ENCODE results near the gene SAFB. TPM values are rescaled to one million over a fixed set of nuclear protein-coding genes. Genes with fewer than 3 reads are reported as not detected.

The SAFB gene
- total and polyA plus RNA-seq, 9 donors, result 64.1 to 108 (median 75.2) TPM

DNA sequence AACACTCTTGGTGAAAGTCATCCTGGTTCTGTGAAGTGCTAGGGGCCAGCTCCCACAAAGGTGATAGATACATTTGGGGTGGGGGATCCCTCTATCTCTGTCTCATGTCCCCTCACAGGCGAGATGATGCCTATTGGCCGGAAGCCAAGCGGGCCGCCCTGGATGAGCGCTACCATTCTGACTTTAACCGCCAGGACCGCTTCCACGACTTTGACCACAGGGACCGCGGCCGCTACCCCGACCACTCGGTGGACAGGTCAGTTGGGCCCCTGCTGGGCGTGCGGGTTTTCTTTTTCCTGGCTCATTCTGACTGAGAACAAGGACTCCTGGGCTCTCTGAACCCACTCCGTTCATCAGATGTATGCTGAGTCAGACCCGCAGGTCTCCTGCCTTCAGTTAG, 41.0 kb downstream of the SAFB start:
- no peaks in the 10 kb centered on the region for H3K9me3 ChIP-seq
- H3K36me3 ChIP-seq, result no peaks in the 10 kb centered on the region
- H3K27me3 ChIP-seq, result no peaks in the 10 kb centered on the region
- intact Hi-C loops (cut with DNase I), result no loop called here
- WGBS, 3 donors, result 89 to 92% (median 92%) methylated on average over 17 of the region's 17 CpGs
- DNase-seq, result no peak
- TF ChIP-seq, protein P1, sequence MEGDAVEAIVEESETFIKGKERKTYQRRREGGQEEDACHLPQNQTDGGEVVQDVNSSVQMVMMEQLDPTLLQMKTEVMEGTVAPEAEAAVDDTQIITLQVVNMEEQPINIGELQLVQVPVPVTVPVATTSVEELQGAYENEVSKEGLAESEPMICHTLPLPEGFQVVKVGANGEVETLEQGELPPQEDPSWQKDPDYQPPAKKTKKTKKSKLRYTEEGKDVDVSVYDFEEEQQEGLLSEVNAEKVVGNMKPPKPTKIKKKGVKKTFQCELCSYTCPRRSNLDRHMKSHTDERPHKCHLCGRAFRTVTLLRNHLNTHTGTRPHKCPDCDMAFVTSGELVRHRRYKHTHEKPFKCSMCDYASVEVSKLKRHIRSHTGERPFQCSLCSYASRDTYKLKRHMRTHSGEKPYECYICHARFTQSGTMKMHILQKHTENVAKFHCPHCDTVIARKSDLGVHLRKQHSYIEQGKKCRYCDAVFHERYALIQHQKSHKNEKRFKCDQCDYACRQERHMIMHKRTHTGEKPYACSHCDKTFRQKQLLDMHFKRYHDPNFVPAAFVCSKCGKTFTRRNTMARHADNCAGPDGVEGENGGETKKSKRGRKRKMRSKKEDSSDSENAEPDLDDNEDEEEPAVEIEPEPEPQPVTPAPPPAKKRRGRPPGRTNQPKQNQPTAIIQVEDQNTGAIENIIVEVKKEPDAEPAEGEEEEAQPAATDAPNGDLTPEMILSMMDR (IDR thresholded peaks at IDR 0.05), result no peak
- TF ChIP-seq EP300 (IDR thresholded peaks at IDR 0.05), result no peak
- no peak for TF ChIP-seq POLR2A (IDR thresholded peaks at IDR 0.05)
- H3K4me3 ChIP-seq, result no peak overlapping the region
- no peak overlapping the region for H3K27ac ChIP-seq
- H3K4me1 ChIP-seq (ENCODE audit: insufficient read depth), result no peaks in the 10 kb centered on the region

DNA sequence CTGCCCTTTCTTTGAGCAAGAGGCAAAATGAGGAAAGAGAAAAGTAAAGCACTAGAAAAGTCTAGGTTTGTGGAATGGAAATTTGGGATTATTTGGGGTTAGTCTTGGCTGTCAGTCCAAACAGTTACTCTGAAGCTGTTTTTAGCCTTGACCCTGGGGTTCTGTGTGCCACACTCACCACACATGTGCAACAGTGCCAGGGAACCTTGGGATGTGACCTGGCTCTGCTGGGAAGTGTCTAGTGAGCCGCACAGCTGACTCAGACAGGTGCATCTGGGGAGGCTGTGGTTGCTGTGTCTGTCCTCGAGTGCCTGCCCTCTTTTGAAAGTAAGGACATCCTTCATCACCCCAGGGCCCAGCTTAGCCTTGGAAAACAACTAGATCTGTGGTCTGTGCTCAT, 41.6 kb downstream of the SAFB start:
- no peaks in the 10 kb centered on the region for H3K4me1 ChIP-seq (ENCODE audit: insufficient read depth)
- no peaks in the 10 kb centered on the region for H3K9me3 ChIP-seq
- H3K27ac ChIP-seq, result no peak overlapping the region
- WGBS, 3 donors, result 65 to 83% (median 74%) methylated on average over 2 of the region's 2 CpGs
- DNase-seq, result no peak
- no peaks in the 10 kb centered on the region for H3K36me3 ChIP-seq
- H3K4me3 ChIP-seq, result no peak overlapping the region
- H3K27me3 ChIP-seq, result no peaks in the 10 kb centered on the region
- intact Hi-C loops (cut with DNase I), result no loop called here
- no peak for TF ChIP-seq EP300 (IDR thresholded peaks at IDR 0.05)
- TF ChIP-seq POLR2A (IDR thresholded peaks at IDR 0.05), result no peak
- TF ChIP-seq, protein P1 (IDR thresholded peaks at IDR 0.05), result no peak

DNA sequence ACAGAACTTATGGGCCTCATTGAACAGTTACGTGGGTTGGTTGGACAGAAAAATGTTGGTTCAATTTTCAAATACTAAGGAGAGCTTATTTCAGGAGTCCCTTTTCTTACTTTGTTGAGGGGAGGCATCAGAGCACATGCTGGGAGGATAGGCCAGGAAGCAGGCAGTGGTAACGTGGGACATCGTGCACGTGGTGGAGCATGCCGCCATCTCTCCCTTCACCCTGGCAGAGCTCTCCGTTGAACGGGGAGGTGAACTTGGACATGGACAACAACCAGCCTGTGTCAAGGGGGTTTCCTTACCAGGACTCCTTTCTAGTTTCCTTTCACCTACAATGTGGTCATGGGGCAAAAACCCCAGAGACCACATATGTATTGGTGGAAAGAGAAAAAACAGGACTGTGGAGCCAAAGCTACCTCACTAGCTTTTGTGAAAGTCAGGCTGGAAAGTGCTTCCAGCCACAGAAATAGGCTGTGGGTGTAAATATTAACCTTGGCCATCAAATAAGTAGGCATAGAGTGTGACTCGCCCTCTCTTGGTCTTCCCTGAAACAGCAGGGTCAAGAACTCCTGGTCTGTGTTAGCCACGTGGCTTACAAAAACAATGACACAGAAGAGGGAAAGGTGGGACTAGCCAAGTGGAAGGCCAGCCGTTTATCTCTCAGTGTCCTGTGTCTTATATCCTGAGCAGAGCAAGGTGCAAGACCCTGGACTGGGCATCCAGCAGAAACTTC, 43.1 kb downstream of the SAFB start:
- Histone ChIP-seq H3K9me3 (no peaks in the 10 kb centered on the region), H3K4me1 (ENCODE audit: insufficient read depth) (no peaks in the 10 kb centered on the region), H3K27ac (no peak overlapping the region), H3K27me3 (no peaks in the 10 kb centered on the region), H3K36me3 (no peaks in the 10 kb centered on the region), H3K4me3 (no peak overlapping the region)
- DNase-seq, result no peak
- intact Hi-C loops (cut with DNase I), result no loop called here
- TF ChIP-seq, protein P1 (IDR thresholded peaks at IDR 0.05), result no peak
- no peak for TF ChIP-seq EP300 (IDR thresholded peaks at IDR 0.05)
- no peak for TF ChIP-seq POLR2A (IDR thresholded peaks at IDR 0.05)
- 66 to 71% (median 71%) methylated on average over 10 of the region's 10 CpGs for WGBS, 3 donors

DNA sequence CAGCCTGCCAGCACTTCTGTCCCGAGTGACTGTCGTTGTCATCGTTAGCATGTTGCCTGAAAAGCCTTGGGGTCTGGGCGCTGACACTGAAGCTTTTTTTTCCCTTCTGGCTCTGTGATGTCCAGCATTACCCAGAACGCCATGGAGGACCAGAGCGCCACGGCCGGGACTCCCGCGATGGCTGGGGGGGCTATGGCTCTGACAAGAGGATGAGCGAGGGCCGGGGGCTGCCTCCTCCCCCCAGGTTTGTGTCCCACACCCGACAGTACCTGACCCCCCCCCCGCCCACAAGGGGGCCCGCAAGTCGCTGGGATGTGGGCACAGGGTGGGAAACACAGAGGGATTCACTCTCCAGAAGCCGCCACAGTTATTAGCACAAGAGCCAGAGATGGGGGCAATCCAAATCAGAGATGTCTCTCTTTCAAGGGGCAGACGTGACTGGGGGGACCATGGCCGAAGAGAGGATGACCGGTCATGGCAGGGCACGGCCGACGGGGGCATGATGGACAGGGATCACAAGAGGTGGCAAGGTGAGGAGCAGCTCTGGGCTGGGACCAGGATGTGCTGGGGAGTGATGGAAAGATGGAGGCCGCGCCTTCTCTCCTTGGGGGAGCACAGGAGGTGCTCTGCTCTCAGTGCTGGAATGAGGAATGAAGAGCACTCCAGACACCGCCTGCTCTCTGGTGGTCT, 44.2 kb downstream of the SAFB start:
- Histone ChIP-seq H3K4me3 (no peak overlapping the region), H3K9me3 (no peaks in the 10 kb centered on the region), H3K4me1 (ENCODE audit: insufficient read depth) (no peaks in the 10 kb centered on the region), H3K27ac (no peak overlapping the region), H3K36me3 (no peaks in the 10 kb centered on the region), H3K27me3 (no peaks in the 10 kb centered on the region)
- TF ChIP-seq, protein P1 (IDR thresholded peaks at IDR 0.05), result no peak
- TF ChIP-seq POLR2A (IDR thresholded peaks at IDR 0.05) (no peak), EP300 (IDR thresholded peaks at IDR 0.05) (no peak)
- intact Hi-C loops (cut with DNase I), result no loop called here
- DNase-seq, result no peak
- 82 to 85% (median 85%) methylated on average over 24 to 26 of the region's 26 CpGs for WGBS, 3 donors

Measured in ovary (tissue), 9 donors.